ENCODE data around the gene MAGI1.

DNA sequence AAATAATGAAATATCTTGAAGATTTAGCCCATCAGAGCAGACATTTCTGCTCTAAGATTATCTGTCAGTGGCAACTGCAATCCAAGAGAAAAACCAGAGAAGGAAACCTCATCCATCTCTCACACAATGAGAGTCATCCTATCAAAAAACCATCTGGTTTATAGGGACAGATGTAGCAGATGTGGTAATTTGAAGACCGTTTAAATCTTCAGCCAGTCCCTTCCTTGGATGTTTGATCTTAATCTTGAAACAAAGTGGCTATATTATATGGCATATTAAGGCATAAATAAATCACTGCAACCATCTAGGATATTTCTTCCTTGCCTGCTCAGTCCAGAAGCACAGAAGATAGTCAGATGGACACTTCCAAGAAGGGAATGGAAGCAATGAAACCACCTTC, 305.3 kb downstream of the MAGI1 start:
- TF ChIP-seq ESRRG (CRISPR knock-in tag; IDR thresholded peaks at IDR 0.05) (no peak), TSHZ2 (CRISPR knock-in tag; IDR thresholded peaks at IDR 0.05) (no peak), PATZ1 (CRISPR knock-in tag; IDR thresholded peaks at IDR 0.05; ENCODE audit: borderline replicate concordance) (no peak), ZFP30 (CRISPR knock-in tag; IDR thresholded peaks at IDR 0.05) (no peak)
